Activated CD4-positive, alpha-beta memory T cell treated with anti-CD3 and anti-CD28 coated beads for 36 hours (primary cell): Measurements from ENCODE around the gene LIMD2. TPM values are rescaled to one million over a fixed set of nuclear protein-coding genes. Genes with fewer than 3 reads are reported as not detected.

Experiments
- CTCF ChIA-PET: fragments of 350-600 bp; sonication (Branson Sonifier 250); formaldehyde crosslinking; loops from one replicate; lab custom pipeline; 2021; ENCODE audit warnings: antibody characterized with exemption, inconsistent platforms; lab: Charles Lee
- POLR2A ChIA-PET: fragments of 350-600 bp; sonication (Branson Sonifier 250); formaldehyde crosslinking; loops from one replicate; lab custom pipeline; 2021; ENCODE audit warnings: antibody characterized with exemption; lab: Charles Lee
- DNase-seq: peaks from one replicate; pipeline ENCODE4 v3.0.0-alpha.2; 2020
- H3K27ac Mint-ChIP-seq: one replicate; pipeline ENCODE4 v1.8.0; 2021; ENCODE audit warnings: mixed read lengths
- H3K27me3 Mint-ChIP-seq: one replicate; pipeline ENCODE4 v1.8.0; 2021; ENCODE audit warnings: mixed read lengths
- H3K36me3 Mint-ChIP-seq: one replicate; pipeline ENCODE4 v1.8.0; 2021; ENCODE audit warnings: mixed read lengths
- H3K4me1 Mint-ChIP-seq: one replicate; pipeline ENCODE4 v1.8.0; 2021; ENCODE audit warnings: low read depth, mixed read lengths
- H3K4me3 Mint-ChIP-seq: one replicate; pipeline ENCODE4 v1.8.0; 2021; ENCODE audit warnings: mild to moderate bottlenecking, mixed read lengths
- H3K9me3 Mint-ChIP-seq: one replicate; pipeline ENCODE4 v1.8.0; 2021; ENCODE audit warnings: mixed read lengths
- intact Hi-C: fragments of 100-400 bp; cut with micrococcal nuclease; formaldehyde crosslinking; loops from one replicate; pipeline ENCODE4 v1.15.1; 2023
- total RNA-seq, 2 experiments: library from RNA; stranded (reverse); gene quantifications; one replicate each; pipeline ENCODE4 v1.2.3, GENCODE V29; 2021

Gene LIMD2
- total RNA-seq, 2 experiments from 2014 or later = 146 to 150 TPM

DNA sequence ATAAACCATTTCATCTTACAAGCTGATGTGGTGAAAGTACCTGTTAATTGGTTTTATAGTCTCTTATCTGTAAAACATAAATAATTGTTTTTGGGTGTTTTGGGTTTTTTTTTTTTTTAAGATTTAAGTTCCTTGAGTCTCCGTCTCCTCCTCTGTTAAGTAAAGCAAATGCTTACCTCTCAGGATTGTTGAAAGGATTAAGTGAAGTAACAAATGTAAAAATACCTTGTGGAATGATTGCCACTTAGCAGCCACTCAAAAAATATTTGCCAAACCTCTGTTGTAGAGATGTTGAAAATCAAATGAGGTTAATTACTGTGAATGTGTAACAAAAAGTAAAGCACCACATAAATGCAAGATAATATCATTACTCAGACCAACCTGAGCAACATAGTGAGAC lies 19.2 kb downstream of the LIMD2 start:
- DNase-seq = no peak
- intact Hi-C loops = no loop called here
- H3K4me1 Mint-ChIP-seq = peaks cover 3% of the 10 kb centered on the region
- ChIA-PET POLR2A (interaction anchor here (0.6 kb wide), 1 partner anchor 36 kb away, joined by 4 read pairs; no protein-coding TSS in a partner anchor), CTCF (no interaction called here)
- no peak overlapping the region for H3K4me3 Mint-ChIP-seq
- H3K27me3 Mint-ChIP-seq = no peaks in the 10 kb centered on the region
- no peaks in the 10 kb centered on the region for H3K9me3 Mint-ChIP-seq
- H3K36me3 Mint-ChIP-seq = peaks cover 5% of the 10 kb centered on the region
- H3K27ac Mint-ChIP-seq = no peak overlapping the region

DNA sequence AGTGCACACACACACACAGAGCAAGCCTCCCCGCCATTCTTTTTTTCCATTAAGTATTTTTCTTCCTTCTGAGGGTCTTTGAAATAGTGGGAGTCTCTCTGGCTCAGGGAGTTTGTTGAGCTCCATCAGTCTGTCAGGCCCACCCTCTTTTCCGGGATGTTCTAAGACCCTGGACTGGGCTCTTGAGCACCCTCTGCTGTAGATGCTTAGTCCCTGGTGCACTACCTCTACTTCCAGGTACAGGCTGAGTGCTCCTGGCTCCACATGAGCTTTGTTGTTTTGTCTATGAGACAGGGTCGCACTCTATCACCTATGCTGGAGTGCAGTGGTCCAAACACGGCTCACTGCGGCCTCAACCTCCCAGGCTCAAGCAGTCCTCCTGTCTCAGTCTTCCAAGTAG lies 20.7 kb downstream of the LIMD2 start:
- no peak overlapping the region for H3K27ac Mint-ChIP-seq
- DNase-seq = no peak
- no peaks in the 10 kb centered on the region for H3K9me3 Mint-ChIP-seq
- intact Hi-C loops = no loop called here
- ChIA-PET CTCF (interaction anchor here (0.6 to 1.1 kb wide), 3 partner anchors 16 to 254 kb away, joined by 3 read pairs; no protein-coding TSS in a partner anchor), POLR2A (no interaction called here)
- peaks cover 4% of the 10 kb centered on the region for H3K36me3 Mint-ChIP-seq
- H3K27me3 Mint-ChIP-seq = no peaks in the 10 kb centered on the region
- H3K4me3 Mint-ChIP-seq = no peak overlapping the region
- H3K4me1 Mint-ChIP-seq = peaks cover 5% of the 10 kb centered on the region

DNA sequence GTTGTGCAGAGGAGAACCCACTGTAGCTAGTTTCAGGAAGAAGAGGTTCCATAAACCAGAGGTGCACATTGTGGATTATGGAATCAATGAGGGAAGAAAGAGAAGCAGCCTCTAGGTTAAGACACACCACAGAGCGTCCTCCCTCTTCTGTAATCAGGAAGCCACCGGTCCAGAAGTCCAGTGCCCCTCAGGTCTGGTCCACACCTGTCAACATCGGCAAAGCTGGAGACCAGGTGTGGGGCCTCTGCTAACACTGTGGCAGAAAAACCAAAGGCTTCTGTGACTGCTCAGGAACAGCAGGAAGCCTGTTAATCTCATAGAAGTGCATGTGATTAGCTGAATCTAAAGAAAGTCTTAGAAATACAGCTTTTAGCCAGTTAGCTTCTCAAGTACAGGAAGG lies 23.3 kb downstream of the LIMD2 start:
- no peaks in the 10 kb centered on the region for H3K9me3 Mint-ChIP-seq
- intact Hi-C loops = no loop called here
- peaks cover 5% of the 10 kb centered on the region for H3K36me3 Mint-ChIP-seq
- no peaks in the 10 kb centered on the region for H3K27me3 Mint-ChIP-seq
- ChIA-PET POLR2A (interaction anchor here (0.5 kb wide), 2 partner anchors 18 to 506 kb away, joined by 3 read pairs; no protein-coding TSS in a partner anchor), CTCF (interaction anchor here (0.9 to 2.5 kb wide), 2 partner anchors 21 to 251 kb away, joined by 4 to 14 read pairs; no protein-coding TSS in a partner anchor)
- H3K4me1 Mint-ChIP-seq = peaks cover 5% of the 10 kb centered on the region
- H3K27ac Mint-ChIP-seq = no peak overlapping the region
- no peak for DNase-seq
- no peak overlapping the region for H3K4me3 Mint-ChIP-seq

- ChIA-PET CTCF (interaction anchor here (0.9 to 2.5 kb wide), 4 partner anchors 22 to 250 kb away, joined by 3 to 14 read pairs (median 4); no protein-coding TSS in a partner anchor), POLR2A (interaction anchor here (0.5 kb wide), 1 partner anchor 506 kb away, joined by 3 read pairs; no protein-coding TSS in a partner anchor)
- H3K27ac Mint-ChIP-seq = no peak overlapping the region
These were observed 24.0 kb downstream of the LIMD2 start for GRCh38 chr17:63675607-63676546.

DNA sequence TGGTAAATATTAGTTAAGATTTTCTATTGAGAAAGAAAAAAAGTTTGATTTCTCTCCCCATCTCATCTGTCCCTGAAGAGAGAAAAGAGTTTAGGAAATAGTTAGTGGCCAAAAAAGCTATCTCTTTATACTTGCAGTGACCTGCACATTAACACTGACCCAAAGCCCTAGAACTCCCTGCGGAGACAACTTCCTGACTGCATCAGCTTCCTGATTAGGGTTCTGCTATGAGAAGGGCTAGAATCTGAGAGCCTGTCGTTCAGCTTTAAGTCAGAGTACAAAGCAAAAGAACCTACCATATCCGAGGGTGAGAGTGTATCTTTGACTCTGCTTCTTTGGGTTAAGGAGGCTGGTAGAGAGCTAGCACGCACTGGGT lies 24.7 kb downstream of the LIMD2 start:
- peaks cover 5% of the 10 kb centered on the region for H3K4me1 Mint-ChIP-seq
- CTCF ChIA-PET = interaction anchor here (1.0 to 2.5 kb wide), 4 partner anchors 9 to 249 kb away, joined by 3 to 14 read pairs (median 3); no protein-coding TSS in a partner anchor
- H3K27me3 Mint-ChIP-seq = no peaks in the 10 kb centered on the region
- H3K27ac Mint-ChIP-seq = no peak overlapping the region
- no peak overlapping the region for H3K4me3 Mint-ChIP-seq
- no peaks in the 10 kb centered on the region for H3K9me3 Mint-ChIP-seq
- POLR2A ChIA-PET = no interaction called here
- DNase-seq = no peak
- intact Hi-C loops = no loop called here
- peaks cover 5% of the 10 kb centered on the region for H3K36me3 Mint-ChIP-seq

More at GRCh38 chr17:63675607-63676546, 24.0 kb downstream of the LIMD2 start:
- intact Hi-C loops = no loop called here
- DNase-seq = no peak
- no peaks in the 10 kb centered on the region for H3K27me3 Mint-ChIP-seq
- peaks cover 5% of the 10 kb centered on the region for H3K36me3 Mint-ChIP-seq
- no peaks in the 10 kb centered on the region for H3K9me3 Mint-ChIP-seq
- H3K4me1 Mint-ChIP-seq = peaks cover 5% of the 10 kb centered on the region
- no peak overlapping the region for H3K4me3 Mint-ChIP-seq

DNA sequence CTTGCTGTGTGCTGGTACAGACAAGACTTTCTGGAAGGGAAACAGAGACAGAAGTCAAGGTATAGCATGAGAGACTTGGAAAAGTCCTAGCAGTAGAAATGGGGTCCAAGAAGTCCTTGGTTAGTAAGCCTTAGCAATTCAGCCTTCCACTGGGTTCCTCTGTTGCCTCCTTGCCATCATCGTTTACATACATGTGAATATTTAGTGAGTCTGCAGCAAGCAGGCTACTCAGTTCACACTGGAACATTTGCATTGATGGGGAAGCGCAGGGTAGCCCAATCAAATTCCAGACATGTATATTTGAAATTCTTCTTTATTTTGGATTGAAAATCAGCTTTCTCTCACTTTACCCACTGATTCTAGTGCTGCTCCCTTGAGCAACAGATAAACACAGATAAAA lies 27.1 kb downstream of the LIMD2 start:
- Mint-ChIP-seq H3K9me3 (no peaks in the 10 kb centered on the region), H3K27ac (no peak overlapping the region), H3K4me1 (peaks cover 5% of the 10 kb centered on the region), H3K36me3 (peaks cover 8% of the 10 kb centered on the region), H3K27me3 (no peaks in the 10 kb centered on the region), H3K4me3 (no peak overlapping the region)
- no peak for DNase-seq
- intact Hi-C loops = no loop called here
- CTCF ChIA-PET = no interaction called here
- POLR2A ChIA-PET = no interaction called here

DNA sequence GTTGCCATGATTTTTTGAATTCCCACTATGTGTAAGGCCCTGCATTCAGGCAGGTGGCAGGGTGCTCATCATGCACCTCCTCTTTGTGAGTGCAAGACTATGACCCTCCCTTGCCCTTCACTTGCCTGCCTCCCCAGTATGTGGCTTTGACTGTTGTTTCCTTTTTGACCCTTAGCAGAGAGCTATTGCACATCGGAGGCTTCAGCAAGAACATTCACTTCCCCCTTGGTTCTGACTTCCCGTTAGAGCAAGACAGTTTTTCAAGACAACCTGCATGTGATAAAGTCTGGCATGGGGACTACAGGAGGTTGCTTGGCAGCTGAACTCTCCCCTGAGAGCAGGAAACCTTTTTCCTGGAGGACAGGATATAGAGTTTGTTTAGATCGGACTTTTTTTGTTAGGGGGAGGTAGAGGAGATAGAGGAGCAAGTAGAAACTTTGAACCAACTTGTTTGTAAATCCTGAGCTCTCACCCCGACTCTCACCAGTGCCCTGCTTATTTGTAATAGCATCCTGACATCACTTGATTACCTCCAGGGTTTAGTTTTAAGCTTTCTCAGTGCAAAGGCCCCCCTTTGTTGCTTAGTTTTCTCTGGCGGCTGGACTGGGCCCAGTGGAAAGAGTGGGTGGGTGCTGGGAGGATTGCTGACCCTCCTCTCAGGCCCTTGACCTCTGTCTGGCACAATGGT lies 34.3 kb downstream of the LIMD2 start:
- POLR2A ChIA-PET = interaction anchor here (1.0 kb wide), 1 partner anchor 22 kb away, joined by 4 read pairs; no protein-coding TSS in a partner anchor
- intact Hi-C loops = no loop called here
- Mint-ChIP-seq H3K4me1 (peaks cover 2% of the 10 kb centered on the region), H3K9me3 (no peaks in the 10 kb centered on the region), H3K27ac (no peak overlapping the region), H3K4me3 (no peak overlapping the region), H3K36me3 (peaks cover 17% of the 10 kb centered on the region), H3K27me3 (no peaks in the 10 kb centered on the region)
- DNase-seq = no peak
- CTCF ChIA-PET = interaction anchor here (0.7 to 1.3 kb wide), 2 partner anchors 9 to 241 kb away, joined by 3 read pairs; no protein-coding TSS in a partner anchor

DNA sequence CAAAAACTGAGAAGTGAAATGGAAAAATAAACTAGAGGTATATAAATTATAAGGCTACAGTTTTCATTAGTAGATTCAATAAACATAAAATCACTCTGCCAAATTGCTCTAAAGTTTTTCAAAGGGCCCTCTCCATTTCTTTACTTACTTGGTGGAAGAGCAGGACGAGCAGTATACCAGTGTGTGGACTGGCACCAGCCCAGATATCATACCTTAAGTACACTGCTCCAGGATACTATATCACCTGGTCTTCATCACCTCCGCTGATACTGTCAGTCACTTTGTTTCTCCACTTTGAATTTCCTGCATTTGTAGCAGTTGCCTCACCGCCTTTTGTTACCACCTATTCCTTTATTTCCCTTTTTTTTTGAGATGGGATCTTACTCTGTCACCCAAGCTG lies 40.1 kb downstream of the LIMD2 start:
- intact Hi-C loops = no loop called here
- Mint-ChIP-seq H3K4me1 (peaks cover 2% of the 10 kb centered on the region), H3K36me3 (peaks cover 22% of the 10 kb centered on the region), H3K27me3 (no peaks in the 10 kb centered on the region), H3K4me3 (no peak overlapping the region), H3K9me3 (no peaks in the 10 kb centered on the region), H3K27ac (no peak overlapping the region)
- DNase-seq = no peak
- CTCF ChIA-PET = interaction anchor here (0.8 kb wide), 1 partner anchor 14 kb away, joined by 3 read pairs; no protein-coding TSS in a partner anchor
- POLR2A ChIA-PET = no interaction called here

GRCh38 chr17:63658366-63658765 lies 41.6 kb downstream of the LIMD2 start:
- no peaks in the 10 kb centered on the region for H3K9me3 Mint-ChIP-seq
- CTCF ChIA-PET = no interaction called here
- H3K36me3 Mint-ChIP-seq = peaks cover 18% of the 10 kb centered on the region
- H3K4me3 Mint-ChIP-seq = no peak overlapping the region
- no peaks in the 10 kb centered on the region for H3K4me1 Mint-ChIP-seq
- DNase-seq = no peak
- no peak overlapping the region for H3K27ac Mint-ChIP-seq
- intact Hi-C loops = no loop called here
- H3K27me3 Mint-ChIP-seq = no peaks in the 10 kb centered on the region
- POLR2A ChIA-PET = no interaction called here

- no peak for DNase-seq
- intact Hi-C loops = no loop called here
- Mint-ChIP-seq H3K36me3 (peaks cover 19% of the 10 kb centered on the region), H3K4me3 (no peak overlapping the region), H3K4me1 (no peaks in the 10 kb centered on the region), H3K27ac (no peak overlapping the region), H3K9me3 (no peaks in the 10 kb centered on the region), H3K27me3 (no peaks in the 10 kb centered on the region)
- ChIA-PET CTCF (no interaction called here), POLR2A (no interaction called here)
These were observed 42.1 kb downstream of the LIMD2 start for GRCh38 chr17:63657786-63658185.

DNA sequence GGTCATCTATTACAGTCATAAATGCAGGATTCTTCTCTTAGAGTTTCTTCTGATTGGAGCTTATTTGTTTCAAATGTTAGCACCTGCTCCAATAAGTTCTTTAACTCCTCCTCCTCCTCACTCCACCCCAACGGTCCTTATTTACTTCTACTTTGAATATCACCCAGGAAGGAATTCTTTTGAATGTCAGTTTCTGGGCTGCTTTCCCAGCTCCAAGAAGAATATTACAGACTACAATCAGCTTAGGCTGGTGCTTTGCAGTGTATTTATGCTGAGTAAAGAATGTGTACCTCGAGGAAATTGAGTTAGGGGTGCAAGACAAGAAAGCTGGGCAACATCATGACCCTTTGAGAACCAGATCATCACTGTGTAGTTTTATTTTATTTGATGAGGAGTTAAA lies 46.9 kb downstream of the LIMD2 start:
- Mint-ChIP-seq H3K4me1 (peaks cover 4% of the 10 kb centered on the region), H3K27ac (no peak overlapping the region), H3K4me3 (no peak overlapping the region), H3K27me3 (no peaks in the 10 kb centered on the region), H3K9me3 (no peaks in the 10 kb centered on the region), H3K36me3 (peaks cover 15% of the 10 kb centered on the region)
- ChIA-PET POLR2A (no interaction called here), CTCF (interaction anchor here (1.0 to 1.5 kb wide), 2 partner anchors 228 to 246 kb away, joined by 3 to 5 read pairs; no protein-coding TSS in a partner anchor)
- intact Hi-C loops = no loop called here
- no peak for DNase-seq

- Mint-ChIP-seq H3K27ac (no peak overlapping the region), H3K4me3 (no peak overlapping the region), H3K4me1 (peaks cover 4% of the 10 kb centered on the region), H3K36me3 (peaks cover 18% of the 10 kb centered on the region), H3K27me3 (no peaks in the 10 kb centered on the region), H3K9me3 (no peaks in the 10 kb centered on the region)
- ChIA-PET CTCF (interaction anchor here (1.5 kb wide), 1 partner anchor 227 kb away, joined by 5 read pairs; no protein-coding TSS in a partner anchor), POLR2A (no interaction called here)
- intact Hi-C loops = no loop called here
- DNase-seq = no peak
These were observed 47.8 kb downstream of the LIMD2 start for GRCh38 chr17:63652106-63652505.
